PC-9 (cell line): ENCODE measurements around the gene TRAPPC5.

Experiments
- EZH2 ChIP-seq: fragments of 200-600 bp; sonication (generic); IDR thresholded peaks from 2 replicates; pipeline ENCODE4 v1.8.0; 2017; ENCODE audit warnings: antibody characterized with exemption, low read depth
- TF ChIP-seq, protein P1 (sequence below): fragments of 200-600 bp; sonication (generic); conservative IDR thresholded peaks from 2 replicates; pipeline ENCODE4 v1.6.1; 2017; ENCODE audit warnings: mixed run types, antibody characterized with exemption, mild to moderate bottlenecking, moderate library complexity

DNA sequence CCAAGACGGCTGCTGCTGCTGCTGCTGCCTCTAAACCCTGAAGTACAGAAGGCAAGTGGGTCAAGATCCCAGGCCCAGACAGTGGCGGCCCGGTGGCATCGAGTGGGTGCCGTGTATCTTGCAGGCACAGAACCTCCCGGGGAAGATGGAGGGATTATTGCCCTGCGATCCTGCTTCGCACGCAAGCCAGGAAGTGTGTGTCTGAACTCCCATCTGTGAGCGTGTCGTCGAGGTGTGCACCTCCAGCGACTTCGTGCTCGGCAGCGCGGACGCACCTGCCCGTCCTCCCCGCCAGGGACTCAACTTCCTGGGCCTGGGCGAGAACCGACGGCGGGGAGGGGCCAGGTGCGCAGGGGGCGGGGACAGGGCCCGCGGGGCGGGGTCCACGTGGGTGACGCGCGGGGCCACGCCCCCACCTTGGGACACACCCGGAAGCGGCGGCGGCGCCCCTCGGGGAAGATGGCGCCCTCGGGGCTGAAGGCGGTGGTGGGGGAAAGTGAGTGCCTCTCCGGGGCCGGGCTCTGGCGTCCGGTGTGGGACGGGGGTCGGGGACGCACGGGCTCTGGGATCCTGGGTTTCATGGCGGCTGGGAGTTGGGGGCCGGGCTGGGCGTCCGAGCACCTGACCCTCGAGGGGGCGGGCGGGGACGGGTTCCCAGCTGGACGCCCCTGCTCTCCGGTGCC is 43.8 kb upstream of the TRAPPC5 start, which contains the start of gene STXBP2:
- TF ChIP-seq, protein P1, sequence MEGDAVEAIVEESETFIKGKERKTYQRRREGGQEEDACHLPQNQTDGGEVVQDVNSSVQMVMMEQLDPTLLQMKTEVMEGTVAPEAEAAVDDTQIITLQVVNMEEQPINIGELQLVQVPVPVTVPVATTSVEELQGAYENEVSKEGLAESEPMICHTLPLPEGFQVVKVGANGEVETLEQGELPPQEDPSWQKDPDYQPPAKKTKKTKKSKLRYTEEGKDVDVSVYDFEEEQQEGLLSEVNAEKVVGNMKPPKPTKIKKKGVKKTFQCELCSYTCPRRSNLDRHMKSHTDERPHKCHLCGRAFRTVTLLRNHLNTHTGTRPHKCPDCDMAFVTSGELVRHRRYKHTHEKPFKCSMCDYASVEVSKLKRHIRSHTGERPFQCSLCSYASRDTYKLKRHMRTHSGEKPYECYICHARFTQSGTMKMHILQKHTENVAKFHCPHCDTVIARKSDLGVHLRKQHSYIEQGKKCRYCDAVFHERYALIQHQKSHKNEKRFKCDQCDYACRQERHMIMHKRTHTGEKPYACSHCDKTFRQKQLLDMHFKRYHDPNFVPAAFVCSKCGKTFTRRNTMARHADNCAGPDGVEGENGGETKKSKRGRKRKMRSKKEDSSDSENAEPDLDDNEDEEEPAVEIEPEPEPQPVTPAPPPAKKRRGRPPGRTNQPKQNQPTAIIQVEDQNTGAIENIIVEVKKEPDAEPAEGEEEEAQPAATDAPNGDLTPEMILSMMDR, result no peak
- no peak for TF ChIP-seq EZH2
